ENCODE data around the gene ATAD5.

Gene ATAD5

DNA sequence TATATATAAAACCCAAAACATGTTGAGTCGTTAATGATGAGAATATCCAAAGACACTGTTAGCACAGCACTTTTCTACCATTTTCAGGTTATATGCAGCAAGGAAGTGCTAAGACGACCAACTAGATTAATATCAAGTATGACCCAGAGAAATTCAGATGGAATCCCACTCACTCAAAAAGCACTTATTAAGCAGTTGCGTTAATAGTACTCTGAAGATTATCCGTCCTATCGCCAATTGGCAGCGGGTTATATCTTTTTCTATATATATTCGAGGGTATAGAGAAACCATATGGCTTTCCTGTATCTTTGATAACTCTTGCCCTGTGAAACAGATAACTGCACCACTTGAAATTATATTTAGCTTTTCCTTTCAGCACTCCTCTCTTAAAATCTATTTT lies 8.3 kb upstream of the ATAD5 start:
- peak overlapping the region; percentile 84 for H3K4me3 ChIP-seq (ENCODE audit: insufficient read depth, low read depth, low read length)
- no peaks in the 10 kb centered on the region for H3K36me3 ChIP-seq (ENCODE audit: control insufficient read depth, insufficient read depth, low read length)
- H3K27ac ChIP-seq (ENCODE audit: insufficient read depth, low read depth, low read length, poor library complexity, severe bottlenecking), result no peak overlapping the region
- 89 to 92% methylated on average over 4 to 7 of the region's 7 CpGs for WGBS, 2 experiments
- H3K4me1 ChIP-seq (ENCODE audit: control insufficient read depth, insufficient read depth, low read length), result no peaks in the 10 kb centered on the region
- no peaks in the 10 kb centered on the region for H3K27me3 ChIP-seq (ENCODE audit: control insufficient read depth, insufficient read depth, low read length, poor library complexity, severe bottlenecking)
- no peaks in the 10 kb centered on the region for H3K9me3 ChIP-seq (ENCODE audit: control insufficient read depth, low read length)

GRCh38 chr17:30824002-30824355 lies 7.8 kb upstream of the ATAD5 start:
- 0% methylated on average over 11 of the region's 11 CpGs for WGBS, 2 experiments
- Histone ChIP-seq H3K4me3 (ENCODE audit: insufficient read depth, low read depth, low read length) (peak overlapping the region; percentile 84), H3K27me3 (ENCODE audit: control insufficient read depth, insufficient read depth, low read length, poor library complexity, severe bottlenecking) (no peaks in the 10 kb centered on the region), H3K9me3 (ENCODE audit: control insufficient read depth, low read length) (no peaks in the 10 kb centered on the region), H3K36me3 (ENCODE audit: control insufficient read depth, insufficient read depth, low read length) (no peaks in the 10 kb centered on the region), H3K4me1 (ENCODE audit: control insufficient read depth, insufficient read depth, low read length) (no peaks in the 10 kb centered on the region), H3K27ac (ENCODE audit: insufficient read depth, low read depth, low read length, poor library complexity, severe bottlenecking) (peak overlapping the region; percentile 84)

GRCh38 chr17:30824356-30825145 lies 7.2 kb upstream of the ATAD5 start, which contains the start of gene CRLF3:
TSS of gene CRLF3 (minus strand) at chr17:30824692. CDS start at chr17:30824651, 41 bp downstream.
- no peaks in the 10 kb centered on the region for H3K4me1 ChIP-seq (ENCODE audit: control insufficient read depth, insufficient read depth, low read length)
- H3K9me3 ChIP-seq (ENCODE audit: control insufficient read depth, low read length), result no peaks in the 10 kb centered on the region
- H3K27ac ChIP-seq (ENCODE audit: insufficient read depth, low read depth, low read length, poor library complexity, severe bottlenecking), result peak within 1 kb of the TSS; percentile 84
- WGBS, 2 experiments, result 11% methylated on average over 75 of the region's 75 CpGs
- no peaks in the 10 kb centered on the region for H3K27me3 ChIP-seq (ENCODE audit: control insufficient read depth, insufficient read depth, low read length, poor library complexity, severe bottlenecking)
- peak within 1 kb of the TSS; percentile 84 for H3K4me3 ChIP-seq (ENCODE audit: insufficient read depth, low read depth, low read length)
- no peaks in the 10 kb centered on the region for H3K36me3 ChIP-seq (ENCODE audit: control insufficient read depth, insufficient read depth, low read length)

DNA sequence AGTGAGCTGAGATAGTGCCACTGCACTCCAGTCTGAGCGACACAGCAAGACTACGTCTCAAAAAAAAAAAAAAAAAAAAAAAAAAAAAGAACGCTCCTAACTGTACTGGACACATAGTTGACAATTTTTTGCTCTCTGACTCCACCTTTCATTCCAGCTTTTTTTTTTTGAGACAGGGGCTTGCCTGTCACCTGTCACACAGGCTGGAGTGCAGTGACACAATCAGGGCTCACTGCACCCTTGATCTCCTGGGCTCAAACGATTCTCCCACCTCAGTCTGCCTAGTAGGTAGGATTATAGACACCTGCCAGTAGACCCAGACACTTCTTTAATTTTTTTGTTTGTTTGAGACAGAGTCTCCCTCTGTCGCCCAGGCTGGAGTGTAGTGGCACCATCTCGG lies 4.7 kb upstream of the ATAD5 start:
- no peak overlapping the region for H3K27ac ChIP-seq (ENCODE audit: insufficient read depth, low read depth, low read length, poor library complexity, severe bottlenecking)
- H3K9me3 ChIP-seq (ENCODE audit: control insufficient read depth, low read length), result no peaks in the 10 kb centered on the region
- H3K27me3 ChIP-seq (ENCODE audit: control insufficient read depth, insufficient read depth, low read length, poor library complexity, severe bottlenecking), result no peaks in the 10 kb centered on the region
- WGBS, 2 experiments, result 90 to 91% methylated on average over 5 to 6 of the region's 6 CpGs
- H3K4me3 ChIP-seq (ENCODE audit: insufficient read depth, low read depth, low read length), result no peak overlapping the region
- H3K36me3 ChIP-seq (ENCODE audit: control insufficient read depth, insufficient read depth, low read length), result no peaks in the 10 kb centered on the region
- H3K4me1 ChIP-seq (ENCODE audit: control insufficient read depth, insufficient read depth, low read length), result no peaks in the 10 kb centered on the region

- Histone ChIP-seq H3K9me3 (ENCODE audit: control insufficient read depth, low read length) (no peaks in the 10 kb centered on the region), H3K4me3 (ENCODE audit: insufficient read depth, low read depth, low read length) (no peak overlapping the region), H3K27ac (ENCODE audit: insufficient read depth, low read depth, low read length, poor library complexity, severe bottlenecking) (no peak overlapping the region), H3K36me3 (ENCODE audit: control insufficient read depth, insufficient read depth, low read length) (no peaks in the 10 kb centered on the region), H3K27me3 (ENCODE audit: control insufficient read depth, insufficient read depth, low read length, poor library complexity, severe bottlenecking) (no peaks in the 10 kb centered on the region), H3K4me1 (ENCODE audit: control insufficient read depth, insufficient read depth, low read length) (peaks cover 7% of the 10 kb centered on the region)
- 89 to 92% methylated on average over 5 of the region's 5 CpGs for WGBS, 2 experiments
Measured at GRCh38 chr17:30829022-30829421, 2.7 kb upstream of the ATAD5 start.

- WGBS, 2 experiments, result 40 to 41% methylated on average over 13 of the region's 13 CpGs
- H3K9me3 ChIP-seq (ENCODE audit: control insufficient read depth, low read length), result no peaks in the 10 kb centered on the region
- H3K36me3 ChIP-seq (ENCODE audit: control insufficient read depth, insufficient read depth, low read length), result peaks cover 4% of the 10 kb centered on the region
- H3K27ac ChIP-seq (ENCODE audit: insufficient read depth, low read depth, low read length, poor library complexity, severe bottlenecking), result peak overlapping the region; percentile 86
- no peaks in the 10 kb centered on the region for H3K27me3 ChIP-seq (ENCODE audit: control insufficient read depth, insufficient read depth, low read length, poor library complexity, severe bottlenecking)
- H3K4me3 ChIP-seq (ENCODE audit: insufficient read depth, low read depth, low read length), result peak overlapping the region; percentile 95
- H3K4me1 ChIP-seq (ENCODE audit: control insufficient read depth, insufficient read depth, low read length), result peaks cover 7% of the 10 kb centered on the region
Measured at GRCh38 chr17:30831257-30831656, 509 bp upstream of the ATAD5 start.

DNA sequence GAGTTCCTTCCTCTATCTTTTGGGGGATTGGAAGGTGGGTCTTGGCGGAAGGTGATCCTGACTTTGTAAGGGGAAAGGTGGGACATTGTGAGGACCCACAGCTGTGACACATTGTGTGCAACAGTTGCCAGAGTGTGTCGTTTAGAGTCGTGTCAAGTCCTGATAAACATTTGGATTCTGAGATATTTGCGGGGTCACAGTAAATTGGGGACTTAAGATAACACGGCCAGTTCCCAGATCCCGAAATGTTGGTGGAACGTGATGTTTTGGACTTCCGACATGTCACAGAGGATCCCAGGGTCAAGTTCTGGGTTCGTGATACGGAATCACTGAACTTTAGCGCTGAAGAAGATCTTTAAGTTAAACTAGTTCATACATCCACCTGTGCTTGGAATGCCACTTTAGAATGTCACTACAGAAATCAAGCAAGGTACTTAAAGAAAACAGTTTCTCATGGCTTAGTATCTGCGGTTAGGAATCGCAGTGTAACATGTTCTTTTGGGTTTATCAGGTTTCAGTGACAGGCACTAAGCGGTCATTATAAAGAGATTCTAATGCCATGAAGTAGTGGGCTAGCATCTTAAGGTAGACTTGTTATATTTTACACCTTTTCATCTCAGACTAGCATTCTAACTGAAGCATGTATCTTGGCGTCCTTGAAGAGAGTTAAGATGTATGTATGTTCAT lies 815 bp downstream of the ATAD5 start:
- WGBS, 2 experiments, result 8 to 9% methylated on average over 15 of the region's 15 CpGs
- H3K4me1 ChIP-seq (ENCODE audit: control insufficient read depth, insufficient read depth, low read length), result peaks cover 7% of the 10 kb centered on the region
- no peaks in the 10 kb centered on the region for H3K9me3 ChIP-seq (ENCODE audit: control insufficient read depth, low read length)
- H3K27ac ChIP-seq (ENCODE audit: insufficient read depth, low read depth, low read length, poor library complexity, severe bottlenecking), result peak overlapping the region; percentile 86
- H3K27me3 ChIP-seq (ENCODE audit: control insufficient read depth, insufficient read depth, low read length, poor library complexity, severe bottlenecking), result no peaks in the 10 kb centered on the region
- peak overlapping the region; percentile 95 for H3K4me3 ChIP-seq (ENCODE audit: insufficient read depth, low read depth, low read length)
- peaks cover 11% of the 10 kb centered on the region for H3K36me3 ChIP-seq (ENCODE audit: control insufficient read depth, insufficient read depth, low read length)

GRCh38 chr17:30838202-30838807 lies 6.5 kb downstream of the ATAD5 start:
- peaks cover 51% of the 10 kb centered on the region for H3K36me3 ChIP-seq (ENCODE audit: control insufficient read depth, insufficient read depth, low read length)
- H3K4me1 ChIP-seq (ENCODE audit: control insufficient read depth, insufficient read depth, low read length), result peaks cover 2% of the 10 kb centered on the region
- no peaks in the 10 kb centered on the region for H3K9me3 ChIP-seq (ENCODE audit: control insufficient read depth, low read length)
- no peak overlapping the region for H3K4me3 ChIP-seq (ENCODE audit: insufficient read depth, low read depth, low read length)
- WGBS, 2 experiments, result 94 to 99% methylated on average over 4 to 5 of the region's 5 CpGs
- no peaks in the 10 kb centered on the region for H3K27me3 ChIP-seq (ENCODE audit: control insufficient read depth, insufficient read depth, low read length, poor library complexity, severe bottlenecking)
- H3K27ac ChIP-seq (ENCODE audit: insufficient read depth, low read depth, low read length, poor library complexity, severe bottlenecking), result no peak overlapping the region

DNA sequence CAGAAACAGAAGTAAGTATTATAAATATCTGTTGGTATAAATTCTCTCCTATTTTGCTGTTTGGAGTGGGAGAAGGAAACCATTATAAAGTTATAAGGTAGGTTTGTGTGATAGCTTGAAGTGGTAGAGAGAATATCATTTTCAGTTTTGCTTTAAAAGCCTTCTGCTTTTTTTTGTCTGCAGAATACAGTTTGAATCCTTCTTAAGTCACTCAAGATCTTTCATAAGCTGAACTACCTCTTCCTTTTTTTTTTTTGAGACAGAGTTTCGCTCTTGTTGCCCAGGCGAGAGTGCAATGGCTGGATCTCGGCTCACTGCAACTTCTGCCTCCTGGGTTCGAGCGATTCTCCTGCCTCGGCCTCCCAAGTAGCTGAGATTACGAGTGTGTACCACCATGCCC lies 9.0 kb downstream of the ATAD5 start:
- H3K36me3 ChIP-seq (ENCODE audit: control insufficient read depth, insufficient read depth, low read length), result peaks cover 55% of the 10 kb centered on the region
- no peak overlapping the region for H3K27ac ChIP-seq (ENCODE audit: insufficient read depth, low read depth, low read length, poor library complexity, severe bottlenecking)
- no peaks in the 10 kb centered on the region for H3K27me3 ChIP-seq (ENCODE audit: control insufficient read depth, insufficient read depth, low read length, poor library complexity, severe bottlenecking)
- 89 to 96% methylated on average over 7 of the region's 7 CpGs for WGBS, 2 experiments
- no peaks in the 10 kb centered on the region for H3K9me3 ChIP-seq (ENCODE audit: control insufficient read depth, low read length)
- H3K4me1 ChIP-seq (ENCODE audit: control insufficient read depth, insufficient read depth, low read length), result no peaks in the 10 kb centered on the region
- H3K4me3 ChIP-seq (ENCODE audit: insufficient read depth, low read depth, low read length), result no peak overlapping the region

GRCh38 chr17:30848021-30848420 lies 16.3 kb downstream of the ATAD5 start:
- no peak overlapping the region for H3K27ac ChIP-seq (ENCODE audit: insufficient read depth, low read depth, low read length, poor library complexity, severe bottlenecking)
- peaks cover 23% of the 10 kb centered on the region for H3K36me3 ChIP-seq (ENCODE audit: control insufficient read depth, insufficient read depth, low read length)
- H3K9me3 ChIP-seq (ENCODE audit: control insufficient read depth, low read length), result no peaks in the 10 kb centered on the region
- no peaks in the 10 kb centered on the region for H3K4me1 ChIP-seq (ENCODE audit: control insufficient read depth, insufficient read depth, low read length)
- H3K27me3 ChIP-seq (ENCODE audit: control insufficient read depth, insufficient read depth, low read length, poor library complexity, severe bottlenecking), result no peaks in the 10 kb centered on the region
- 91 to 97% methylated on average over 6 of the region's 6 CpGs for WGBS, 2 experiments
- no peak overlapping the region for H3K4me3 ChIP-seq (ENCODE audit: insufficient read depth, low read depth, low read length)

All from ectodermal cell (in vitro differentiated cells).